RCC 7860 (cell line): ENCODE results near the gene DCAF8.
"Not testable (repeated sequence)": the region's sequence is repeated elsewhere in the genome, so short reads cannot be mapped to it uniquely, and the experiment has no call there.

Experiments
- DNase-seq: peaks from one replicate; pipeline ENCODE4 v3.0.0-alpha.2; 2015; ENCODE audit warnings: low spot score
- FAIRE-seq: peaks from 2 replicates; lab custom pipeline; 2012; peaks lifted over from hg19 to GRCh38; lab: Jason Lieb, UNC

The DCAF8 gene

DNA sequence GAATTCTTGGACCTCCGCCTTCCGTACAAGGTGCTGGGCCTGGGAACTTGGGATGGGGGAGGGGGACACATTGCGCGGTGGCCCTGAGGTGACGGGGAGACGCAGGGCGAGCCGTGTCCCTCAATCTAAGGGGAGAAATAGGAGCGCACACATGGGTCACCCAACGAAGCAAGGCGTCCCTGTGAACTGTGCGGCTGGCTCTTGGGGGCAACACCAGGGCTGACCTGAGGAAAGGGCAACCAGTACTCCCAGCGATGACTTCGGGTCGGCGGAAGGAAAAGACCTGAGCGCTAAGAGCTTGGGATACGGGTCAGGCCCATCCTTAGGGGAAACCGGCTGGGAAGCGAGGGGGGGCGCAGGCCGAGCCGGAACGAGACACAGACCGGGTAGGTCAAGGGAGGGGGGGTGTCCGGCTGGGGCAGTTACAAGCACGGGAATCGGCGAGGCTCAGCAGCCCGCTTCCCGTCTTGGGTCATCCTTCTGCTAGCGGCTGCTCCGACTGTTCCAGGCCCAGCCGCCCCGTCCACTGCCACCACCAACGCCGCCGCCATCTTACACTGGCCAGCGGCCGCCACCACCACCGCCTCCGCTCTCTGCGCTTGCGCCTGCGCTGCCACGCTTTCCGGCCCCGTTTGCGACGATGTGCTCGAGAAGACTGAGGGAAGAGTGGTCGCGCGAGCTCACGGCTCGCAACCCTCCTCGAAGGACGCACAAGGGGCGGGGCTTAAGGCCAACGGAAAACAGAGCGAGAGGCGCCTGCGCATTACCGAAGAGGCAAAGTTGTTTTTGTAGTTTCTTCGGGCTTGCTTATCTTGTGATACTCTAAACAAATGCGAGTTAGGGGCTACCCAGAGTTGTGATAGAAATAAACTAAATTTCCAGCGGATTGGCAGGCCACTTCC lies at the start of gene DCAF8:
Gene DCAF8 (minus strand): TSS at position 657 of the 902 bp plus-strand sequence. CDS start 18,541 bp downstream, outside the sequence.
- DNase-seq (peak; percentile 92), FAIRE-seq (peak; percentile 76)

DNA sequence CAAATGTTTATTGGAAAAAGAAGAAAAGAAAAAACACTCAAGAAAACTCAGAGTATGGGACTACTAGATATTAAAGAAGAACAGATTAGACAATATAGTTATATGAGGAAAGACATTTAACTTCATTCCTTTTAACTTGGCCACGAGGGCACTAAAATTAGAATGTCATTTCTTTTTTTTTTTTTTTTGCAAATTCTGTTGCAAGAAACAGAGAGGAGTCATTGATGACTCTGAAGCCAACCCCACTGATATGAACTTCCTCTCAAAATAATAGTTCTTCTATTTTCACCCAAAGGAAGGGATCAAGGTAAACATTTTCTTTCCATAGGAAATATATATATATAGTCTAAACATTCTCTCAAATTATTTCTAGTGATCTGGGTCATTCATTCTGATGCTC lies 47.2 kb upstream of the DCAF8 start:
- FAIRE-seq (no peak), DNase-seq (no peak)

- no peak for FAIRE-seq
These were observed 46.8 kb upstream of the DCAF8 start for GRCh38 chr1:160309185-160309557.

GRCh38 chr1:160308451-160309184 lies 46.3 kb upstream of the DCAF8 start:
- FAIRE-seq (no peak), DNase-seq (no peak)

More at GRCh38 chr1:160309185-160309557, 46.8 kb upstream of the DCAF8 start:
- DNase-seq: no peak

GRCh38 chr1:160307118-160307791 lies 44.9 kb upstream of the DCAF8 start:
- DNase-seq (no peak), FAIRE-seq (no peak)

DNA sequence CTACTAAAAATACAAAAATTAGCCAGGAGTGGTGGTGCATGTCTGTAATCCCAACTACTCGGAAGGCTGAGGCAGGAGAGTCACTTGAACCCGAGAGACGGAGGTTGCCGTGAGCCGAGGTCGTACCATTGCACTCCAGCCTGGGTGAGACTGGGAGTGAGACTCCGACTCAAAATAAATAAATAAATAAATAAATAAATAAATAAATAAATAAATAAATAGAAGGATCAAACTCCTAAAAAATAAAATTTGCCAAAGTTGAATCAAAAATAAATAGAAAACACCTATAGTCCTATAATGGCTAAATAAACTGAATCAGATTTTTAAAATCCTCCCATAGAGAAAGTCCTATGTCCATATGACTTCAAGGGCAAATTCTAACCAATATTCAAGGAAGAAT lies 37.8 kb upstream of the DCAF8 start:
- no peak for DNase-seq
- FAIRE-seq: no peak

- DNase-seq: no peak
- FAIRE-seq: no peak
These were observed 33.7 kb upstream of the DCAF8 start for GRCh38 chr1:160296036-160296435.

DNA sequence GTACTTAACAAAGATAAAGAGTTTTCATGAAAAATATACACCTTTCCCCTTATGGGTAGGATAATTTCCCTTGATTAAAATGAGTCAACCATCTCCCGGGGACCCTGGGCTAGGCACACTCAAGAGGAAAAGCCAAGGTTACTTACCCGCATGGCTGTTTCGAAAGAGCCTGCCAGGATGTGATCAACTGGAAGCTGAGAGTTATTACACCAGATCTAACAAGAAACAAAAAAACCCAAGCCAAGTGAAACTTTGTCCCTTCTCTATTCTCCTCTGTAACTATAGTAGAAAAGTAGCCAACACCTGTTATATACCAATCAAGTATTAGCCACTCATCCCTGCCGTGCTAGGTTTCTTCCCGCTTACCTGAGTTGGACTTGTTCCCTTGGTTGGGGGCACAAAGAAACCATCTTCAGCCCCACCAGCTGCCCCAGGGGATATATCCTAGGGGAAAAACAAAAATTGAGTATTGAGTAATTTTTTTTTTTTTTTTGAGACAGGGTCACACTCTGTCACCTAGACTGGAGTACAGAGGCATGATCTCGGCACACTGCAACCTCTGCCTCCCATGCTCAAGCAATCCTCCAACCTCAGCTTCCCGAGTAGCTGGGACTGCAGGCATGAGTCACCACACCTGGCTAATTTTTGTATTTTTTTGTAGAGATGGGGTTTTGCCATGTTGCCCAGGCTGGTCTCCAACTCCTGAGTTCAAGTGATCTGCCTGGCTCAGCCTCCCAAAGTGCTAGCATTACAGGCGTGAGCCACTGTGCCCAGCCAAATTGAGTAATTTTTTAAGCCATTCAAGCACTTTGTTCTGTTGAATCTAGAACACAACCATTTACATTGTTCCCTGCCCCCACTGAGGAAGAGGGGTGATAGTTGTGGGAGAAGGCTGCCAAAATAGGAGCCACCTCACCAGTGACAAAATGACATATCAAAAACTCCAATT lies 30.9 kb upstream of the DCAF8 start:
- FAIRE-seq: no peak
- DNase-seq: no peak

GRCh38 chr1:160291248-160292220 lies 29.2 kb upstream of the DCAF8 start:
- FAIRE-seq (no peak), DNase-seq (peak; percentile 39)

DNA sequence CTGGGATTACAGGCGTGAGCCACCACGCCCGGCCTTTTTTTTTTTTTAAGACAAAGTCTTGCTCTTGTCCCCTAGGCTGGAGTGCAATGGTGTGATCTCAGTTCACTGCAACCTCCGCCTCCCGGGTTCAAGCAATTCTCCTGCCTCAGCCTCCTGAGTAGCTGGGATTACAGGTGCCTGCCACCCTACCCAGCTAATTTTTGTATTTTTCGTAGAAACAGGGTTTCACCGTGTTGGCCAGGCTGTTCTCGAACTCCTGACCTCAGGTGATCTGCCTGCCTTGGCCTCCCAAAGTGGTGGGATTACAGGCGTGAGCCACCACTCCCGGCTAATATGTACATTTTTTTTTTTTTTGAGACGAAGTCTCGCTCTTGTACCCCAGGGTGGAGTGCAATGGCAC lies 25.4 kb upstream of the DCAF8 start:
- not testable (repeated sequence) for FAIRE-seq, DNase-seq

- DNase-seq: no peak
- no peak for FAIRE-seq
These were observed 23.2 kb upstream of the DCAF8 start for GRCh38 chr1:160285506-160285905.

- DNase-seq (peak; percentile 82), FAIRE-seq (peak; percentile 78)
These were observed 22.5 kb upstream of the DCAF8 start, which contains the start of gene PEX19 for GRCh38 chr1:160284782-160285344. PEX19 (minus strand) TSS chr1:160285133; CDS start chr1:160285124, 9 bp downstream.

DNA sequence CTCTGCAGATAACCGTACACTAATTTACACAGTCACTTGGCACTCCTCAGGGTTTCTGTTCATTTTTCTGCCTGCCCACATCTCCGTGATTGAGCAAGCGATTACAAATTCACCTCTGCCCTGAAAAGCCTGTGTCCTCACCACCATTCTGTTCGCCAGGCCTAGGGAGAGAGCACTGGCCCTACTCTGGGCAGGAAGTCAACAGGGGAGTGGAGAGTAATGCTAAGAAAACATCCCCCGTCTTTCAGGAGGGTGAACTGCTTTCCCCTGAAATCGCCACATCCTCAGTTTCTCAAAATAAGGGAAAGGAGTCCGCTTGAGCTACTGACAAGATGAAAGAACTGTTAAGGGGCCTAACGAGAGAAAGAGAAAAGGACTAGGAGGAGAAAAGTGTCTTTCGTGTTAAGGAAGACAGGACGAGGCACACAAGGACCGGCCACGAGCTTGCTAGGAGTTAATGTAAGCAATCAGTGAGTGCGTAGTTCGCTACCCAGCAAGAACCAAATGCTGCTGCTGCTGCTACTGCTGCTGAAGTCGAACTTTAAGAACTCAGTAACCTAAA lies 22.0 kb upstream of the DCAF8 start:
- FAIRE-seq (no peak), DNase-seq (peak; percentile 29)

GRCh38 chr1:160282807-160283206 lies 20.5 kb upstream of the DCAF8 start:
- DNase-seq (no peak), FAIRE-seq (no peak)

GRCh38 chr1:160277987-160278386 lies 15.6 kb upstream of the DCAF8 start:
- FAIRE-seq (no peak), DNase-seq (no peak)

DNA sequence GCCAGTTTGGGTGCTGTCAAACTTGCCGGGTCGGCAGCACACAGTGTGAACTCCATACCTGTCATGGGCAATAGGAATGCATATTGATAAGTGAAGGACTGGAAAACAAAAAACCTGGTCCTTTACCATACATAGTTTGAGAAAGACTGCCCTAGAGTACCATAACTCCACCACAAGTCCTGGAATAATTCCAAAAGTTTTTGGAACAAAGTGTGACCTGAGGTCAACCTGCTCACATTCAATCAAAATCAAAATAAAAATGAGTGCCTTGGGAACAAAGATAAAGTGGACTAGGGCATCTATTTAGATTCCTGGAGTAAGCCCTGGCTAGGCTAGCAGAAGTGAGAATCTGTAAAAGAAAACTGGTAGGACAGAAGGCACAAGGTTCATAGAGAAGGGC lies 15.0 kb upstream of the DCAF8 start:
- DNase-seq (no peak), FAIRE-seq (no peak)

DNA sequence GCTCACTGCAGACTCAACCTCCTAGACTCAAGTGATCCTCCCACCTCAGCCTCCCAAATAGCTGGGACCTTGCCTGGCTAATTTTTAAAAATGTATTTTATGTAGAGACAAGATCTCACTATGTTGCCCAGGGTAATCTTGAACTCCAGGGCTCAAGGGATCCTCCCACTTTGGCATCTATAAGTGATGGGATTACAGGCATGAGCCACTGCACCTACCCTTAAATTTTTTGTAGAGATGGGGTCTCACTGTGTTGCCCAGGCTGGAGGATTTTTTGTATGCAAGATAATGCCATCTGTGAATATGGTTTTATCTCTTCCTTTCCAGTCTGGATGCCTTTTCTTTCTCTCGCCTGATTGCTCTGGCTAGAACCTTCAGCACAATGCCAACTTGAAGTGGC lies 8.7 kb upstream of the DCAF8 start:
- DNase-seq (no peak), FAIRE-seq (no peak)

- DNase-seq (no peak), FAIRE-seq (no peak)
These were observed 5.1 kb upstream of the DCAF8 start for GRCh38 chr1:160267284-160267991.
